Measurements from ENCODE around the gene C19orf47.

Gene C19orf47

DNA sequence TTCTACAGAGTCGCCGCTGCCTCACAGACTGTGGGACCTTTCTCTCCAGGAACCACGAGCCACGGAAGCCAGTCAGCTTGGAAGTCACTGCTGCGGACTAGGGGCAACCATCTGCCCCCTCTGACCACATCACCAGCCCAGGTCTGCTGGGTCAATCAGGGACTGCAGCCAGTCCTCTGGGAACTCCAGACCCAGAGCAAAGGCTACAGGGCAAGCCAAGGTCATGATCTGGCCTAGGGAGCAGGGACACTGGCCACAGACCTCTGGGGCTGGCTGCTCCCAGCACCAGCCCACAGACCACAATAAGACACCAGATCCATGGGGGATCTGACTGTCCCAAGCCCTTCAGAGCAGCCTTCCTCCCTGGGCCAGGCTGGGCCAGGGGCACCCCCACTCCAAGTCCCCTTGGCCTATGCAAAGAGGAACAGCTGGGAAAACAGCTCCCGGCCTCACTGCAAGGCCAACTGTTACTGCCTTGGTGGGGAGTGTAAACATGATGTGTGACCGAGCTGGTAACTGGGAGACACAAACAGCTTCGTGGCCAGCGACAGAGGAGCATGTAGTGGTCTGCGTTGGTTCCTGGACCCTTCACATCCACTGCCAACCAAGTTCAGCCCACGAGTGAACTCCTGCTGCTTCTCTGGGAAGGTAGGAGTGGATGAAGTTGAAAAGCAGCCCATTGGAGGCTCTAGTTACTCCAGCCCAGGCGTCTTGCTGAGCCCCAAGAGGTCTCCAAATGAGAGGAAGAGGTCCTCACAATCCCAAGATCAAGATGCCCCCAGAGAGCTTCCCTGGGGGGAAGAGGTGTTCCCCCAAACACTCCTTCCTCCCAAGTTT, 64.6 kb downstream of the C19orf47 start:
- H3K4me1 ChIP-seq, result peaks cover 10% of the 10 kb centered on the region
- in situ Hi-C loops (cut with MboI; ENCODE audit: low sequenced_read_pairs), result no loop called here
- H3K36me3 ChIP-seq (replicated peaks), result peaks cover 13% of the 10 kb centered on the region
- DNase-seq (ENCODE audit: low spot score in 2 of 2), result no peak
- H3K4me3 ChIP-seq, result peak overlapping the region; percentile 80
- no peaks in the 10 kb centered on the region for H3K27me3 ChIP-seq (ENCODE audit: low read depth)
- H3K9me3 ChIP-seq, result no peaks in the 10 kb centered on the region

DNA sequence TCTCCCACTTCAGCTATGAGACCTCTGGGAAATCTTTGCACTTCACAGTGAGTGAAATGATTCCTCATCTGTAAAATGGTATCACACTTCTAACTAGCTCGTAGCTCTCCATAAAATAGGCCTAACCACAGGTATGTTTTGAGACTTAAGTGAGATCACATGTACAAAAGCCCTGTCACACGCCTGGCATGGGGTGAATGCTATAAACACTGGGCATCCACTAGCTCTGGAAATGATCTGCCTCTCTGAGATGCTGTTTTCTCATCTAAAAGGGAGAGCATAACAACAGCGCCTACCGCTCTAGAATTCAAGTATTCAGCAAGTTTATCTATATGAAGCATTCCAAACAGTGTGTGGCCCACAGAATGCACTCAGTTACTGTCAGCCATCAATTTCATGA, 65.3 kb downstream of the C19orf47 start:
- Histone ChIP-seq H3K4me1 (peaks cover 10% of the 10 kb centered on the region), H3K4me3 (no peak overlapping the region), H3K9me3 (no peaks in the 10 kb centered on the region), H3K27me3 (ENCODE audit: low read depth) (no peaks in the 10 kb centered on the region), H3K36me3 (replicated peaks) (peaks cover 13% of the 10 kb centered on the region)
- no peak for DNase-seq (ENCODE audit: low spot score in 2 of 2)
- in situ Hi-C loops (cut with MboI; ENCODE audit: low sequenced_read_pairs), result no loop called here

DNA sequence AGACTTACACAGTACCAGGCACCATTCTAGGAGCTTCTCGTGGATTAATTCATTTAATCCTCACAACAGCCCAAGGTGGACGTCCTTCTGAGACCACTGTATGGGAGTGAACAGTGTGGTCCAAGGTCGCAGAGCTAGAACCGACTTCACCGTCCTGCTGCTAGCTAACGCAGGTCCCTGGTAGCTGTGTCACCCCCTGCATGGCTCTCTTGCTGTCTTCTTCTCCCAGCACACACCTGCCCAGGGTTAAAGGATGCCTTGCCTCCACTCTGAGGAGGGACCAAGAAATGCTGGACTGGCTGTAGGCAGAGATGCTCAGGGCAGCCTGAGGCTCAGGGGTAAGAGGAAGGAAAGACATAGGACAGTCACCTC, 66.0 kb downstream of the C19orf47 start:
- in situ Hi-C loops (cut with MboI; ENCODE audit: low sequenced_read_pairs), result no loop called here
- Histone ChIP-seq H3K4me1 (peaks cover 10% of the 10 kb centered on the region), H3K27me3 (ENCODE audit: low read depth) (no peaks in the 10 kb centered on the region), H3K36me3 (replicated peaks) (peaks cover 13% of the 10 kb centered on the region), H3K9me3 (no peaks in the 10 kb centered on the region), H3K4me3 (no peak overlapping the region)
- DNase-seq (ENCODE audit: low spot score in 2 of 2), result no peak

DNA sequence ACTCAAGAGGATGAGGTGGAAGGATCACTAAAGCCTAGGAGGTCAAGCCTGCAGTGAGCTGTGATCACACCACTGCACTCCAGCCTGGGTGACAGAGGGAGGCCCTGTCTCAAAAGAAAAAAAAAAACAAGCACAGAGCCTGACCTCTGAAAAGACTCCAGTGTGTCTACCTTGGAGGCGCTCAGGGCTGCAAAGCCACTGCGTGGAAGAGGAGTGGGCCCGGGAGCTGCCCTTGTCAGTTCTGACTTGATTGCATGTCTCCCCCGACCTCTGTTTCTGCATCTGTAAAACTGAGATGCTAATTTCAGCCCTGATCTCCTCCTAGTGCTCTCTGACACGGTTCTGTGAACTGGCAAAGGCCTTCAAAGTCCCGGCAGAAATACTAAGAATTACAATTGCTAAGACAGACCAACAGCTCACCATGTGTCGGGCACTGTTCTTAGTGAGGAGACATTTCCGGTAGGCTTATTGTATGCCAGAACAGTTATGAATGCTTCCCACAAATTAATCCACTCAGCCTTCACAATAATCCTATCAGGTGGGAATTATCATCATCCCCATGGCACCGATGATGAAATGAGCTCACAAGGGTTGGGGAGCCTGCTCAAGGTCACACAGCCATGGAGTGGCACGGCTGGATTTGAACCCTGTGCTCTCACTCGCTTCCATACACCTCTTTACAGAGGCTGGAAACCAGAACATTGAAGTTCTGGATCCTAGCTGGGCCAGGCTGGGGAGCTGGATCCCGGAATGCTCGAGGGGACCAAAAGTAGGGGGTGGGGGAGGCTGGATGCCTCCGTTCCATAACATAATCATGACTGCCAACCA, 66.6 kb downstream of the C19orf47 start:
- Histone ChIP-seq H3K9me3 (no peaks in the 10 kb centered on the region), H3K27me3 (ENCODE audit: low read depth) (no peaks in the 10 kb centered on the region), H3K36me3 (replicated peaks) (peaks cover 13% of the 10 kb centered on the region), H3K4me1 (peaks cover 10% of the 10 kb centered on the region), H3K4me3 (no peak overlapping the region)
- DNase-seq (ENCODE audit: low spot score in 2 of 2), result no peak
- in situ Hi-C loops (cut with MboI; ENCODE audit: low sequenced_read_pairs), result no loop called here

DNA sequence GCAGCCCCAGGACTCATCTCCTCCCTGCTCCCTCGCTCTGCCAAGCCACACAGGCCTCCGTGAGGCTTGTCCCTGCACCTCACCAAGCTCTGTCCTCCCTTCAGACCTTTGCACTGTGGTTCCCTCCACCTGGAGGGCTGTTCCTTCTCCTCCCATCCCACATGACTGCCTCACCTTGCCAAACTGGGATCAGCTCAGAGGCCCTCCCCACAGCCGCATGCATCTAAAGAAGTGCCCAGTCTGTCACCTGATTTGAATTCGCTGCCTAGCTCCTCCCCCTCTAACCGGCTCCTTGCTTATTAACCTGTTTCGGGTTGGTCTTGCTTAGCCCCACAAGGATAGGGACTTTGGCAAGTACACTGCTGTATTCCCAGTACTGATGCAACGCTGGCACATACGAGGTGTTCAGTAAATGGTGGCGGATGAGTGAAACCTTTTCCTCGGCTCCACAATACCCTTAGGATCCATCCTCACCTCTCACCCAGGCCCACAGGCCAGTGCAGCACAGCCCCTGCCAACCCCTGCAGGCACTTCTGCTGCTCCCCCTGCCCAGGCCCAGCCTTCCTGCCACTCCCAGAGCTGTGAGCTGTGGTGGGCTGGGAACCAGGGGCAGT, 67.5 kb downstream of the C19orf47 start:
- no peaks in the 10 kb centered on the region for H3K9me3 ChIP-seq
- peaks cover 13% of the 10 kb centered on the region for H3K36me3 ChIP-seq (replicated peaks)
- no peaks in the 10 kb centered on the region for H3K27me3 ChIP-seq (ENCODE audit: low read depth)
- H3K4me3 ChIP-seq, result no peak overlapping the region
- DNase-seq (ENCODE audit: low spot score in 2 of 2), result no peak
- in situ Hi-C loops (cut with MboI; ENCODE audit: low sequenced_read_pairs), result no loop called here
- H3K4me1 ChIP-seq, result peaks cover 8% of the 10 kb centered on the region

DNA sequence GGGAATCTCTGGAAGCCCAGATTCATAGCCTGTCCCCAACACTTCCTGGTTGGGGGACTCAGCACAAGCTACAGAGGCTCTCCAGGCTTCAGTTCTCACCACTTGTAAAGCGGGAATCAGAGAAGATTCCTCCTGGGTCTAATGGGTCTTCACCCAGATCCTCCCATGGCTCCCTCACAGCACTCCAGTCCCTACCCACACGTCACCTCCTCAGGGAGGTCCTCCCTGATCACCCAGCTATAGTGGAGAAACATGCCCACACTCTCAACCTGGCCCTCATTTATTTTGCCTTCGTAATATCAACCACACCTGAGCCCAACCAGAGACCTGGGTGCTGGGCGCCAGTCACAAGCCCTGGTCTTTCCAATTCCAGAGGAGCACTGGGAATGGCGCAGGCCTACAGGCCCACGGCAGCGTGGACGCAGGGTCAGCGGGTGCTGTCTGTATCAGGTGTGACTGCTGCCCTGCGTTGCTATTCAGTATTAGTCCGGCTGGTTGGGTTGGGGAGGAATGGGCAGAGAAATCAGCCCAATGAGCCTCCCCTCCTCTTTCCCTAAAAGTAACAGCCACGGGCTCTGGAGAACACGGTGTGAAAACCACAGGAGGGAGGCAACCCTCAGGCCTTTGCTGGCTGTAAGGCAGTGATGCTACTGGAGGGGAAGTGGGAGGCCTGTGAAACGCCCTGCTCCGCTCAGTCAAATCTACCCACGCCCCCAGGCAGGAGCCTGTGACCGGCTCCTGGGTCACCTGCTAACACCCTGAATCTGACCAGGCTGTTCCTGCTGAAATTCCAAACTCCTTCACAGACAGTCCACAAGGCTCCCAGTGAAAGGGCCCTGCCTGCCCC, 68.2 kb downstream of the C19orf47 start:
- in situ Hi-C loops (cut with MboI; ENCODE audit: low sequenced_read_pairs), result no loop called here
- no peak for DNase-seq (ENCODE audit: low spot score in 2 of 2)
- H3K4me1 ChIP-seq, result peaks cover 6% of the 10 kb centered on the region; the same call in 1 of the 2 replicates
- H3K27me3 ChIP-seq (ENCODE audit: low read depth), result no peaks in the 10 kb centered on the region
- no peak overlapping the region for H3K4me3 ChIP-seq
- H3K36me3 ChIP-seq (replicated peaks), result peaks cover 13% of the 10 kb centered on the region
- no peaks in the 10 kb centered on the region for H3K9me3 ChIP-seq

DNA sequence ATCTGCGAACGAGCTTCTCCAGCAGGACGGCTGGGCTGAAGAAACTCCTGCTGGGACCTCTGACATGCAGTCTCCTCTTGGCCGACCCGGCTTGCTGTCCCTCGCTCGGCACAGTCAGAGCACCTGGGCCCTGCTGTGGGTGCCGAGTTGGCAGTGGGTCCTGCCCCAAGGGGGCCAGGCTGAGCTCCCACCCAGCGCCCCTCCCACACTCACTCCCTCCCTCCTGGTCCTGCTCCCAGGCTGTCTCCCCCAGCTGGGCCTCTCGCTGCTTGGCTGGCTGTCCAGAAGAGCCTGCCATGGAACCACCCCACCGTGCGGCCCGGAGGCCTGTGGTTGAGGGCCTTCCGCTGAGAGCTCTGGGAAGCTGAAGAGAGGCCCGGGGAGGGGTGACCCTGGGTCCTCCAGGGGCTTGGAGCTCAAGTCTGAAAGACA, 69.1 kb downstream of the C19orf47 start:
- H3K4me1 ChIP-seq, result peaks cover 5% of the 10 kb centered on the region; the same call in 1 of the 2 replicates
- no peak overlapping the region for H3K4me3 ChIP-seq
- no peak for DNase-seq (ENCODE audit: low spot score in 2 of 2)
- H3K9me3 ChIP-seq, result no peaks in the 10 kb centered on the region
- H3K36me3 ChIP-seq (replicated peaks), result peaks cover 13% of the 10 kb centered on the region
- in situ Hi-C loops (cut with MboI; ENCODE audit: low sequenced_read_pairs), result no loop called here
- no peaks in the 10 kb centered on the region for H3K27me3 ChIP-seq (ENCODE audit: low read depth)

DNA sequence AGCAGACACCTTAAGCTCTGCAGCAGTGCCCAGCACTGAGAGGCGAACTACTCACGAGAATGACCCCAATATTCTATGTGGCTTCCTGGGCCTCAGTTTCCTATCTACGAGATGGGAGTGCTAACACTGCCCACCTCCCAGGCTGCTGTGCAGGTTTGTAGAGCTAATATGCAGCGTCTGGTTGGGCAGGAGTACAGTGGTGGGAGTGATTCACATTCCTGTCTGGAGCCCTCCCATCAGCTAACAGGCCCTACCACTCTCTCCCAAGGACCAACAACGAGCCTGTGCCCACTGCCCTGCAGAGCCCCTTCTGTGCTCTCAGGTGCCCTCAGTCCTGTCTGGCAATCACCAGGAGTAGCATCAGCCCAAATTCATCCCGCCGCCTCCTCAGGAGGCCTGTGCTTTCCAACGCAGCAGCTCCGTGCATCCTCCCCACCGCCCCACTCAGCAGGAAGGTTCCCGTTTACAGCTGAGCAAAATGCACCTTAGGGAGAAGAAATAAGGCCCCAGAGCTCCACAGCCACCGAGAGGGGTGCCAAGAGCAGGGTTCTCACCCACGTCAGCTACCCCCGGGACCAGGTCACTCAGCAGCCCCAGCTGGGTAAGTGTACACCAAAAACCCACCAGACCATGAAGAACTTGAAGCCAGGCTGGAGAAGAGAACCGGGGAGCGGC, 69.7 kb downstream of the C19orf47 start:
- Histone ChIP-seq H3K27me3 (ENCODE audit: low read depth) (no peaks in the 10 kb centered on the region), H3K36me3 (replicated peaks) (peaks cover 8% of the 10 kb centered on the region), H3K4me1 (peaks cover 2% of the 10 kb centered on the region; the same call in 1 of the 2 replicates), H3K9me3 (no peaks in the 10 kb centered on the region), H3K4me3 (no peak overlapping the region)
- in situ Hi-C loops (cut with MboI; ENCODE audit: low sequenced_read_pairs), result no loop called here
- DNase-seq (ENCODE audit: low spot score in 2 of 2), result no peak

DNA sequence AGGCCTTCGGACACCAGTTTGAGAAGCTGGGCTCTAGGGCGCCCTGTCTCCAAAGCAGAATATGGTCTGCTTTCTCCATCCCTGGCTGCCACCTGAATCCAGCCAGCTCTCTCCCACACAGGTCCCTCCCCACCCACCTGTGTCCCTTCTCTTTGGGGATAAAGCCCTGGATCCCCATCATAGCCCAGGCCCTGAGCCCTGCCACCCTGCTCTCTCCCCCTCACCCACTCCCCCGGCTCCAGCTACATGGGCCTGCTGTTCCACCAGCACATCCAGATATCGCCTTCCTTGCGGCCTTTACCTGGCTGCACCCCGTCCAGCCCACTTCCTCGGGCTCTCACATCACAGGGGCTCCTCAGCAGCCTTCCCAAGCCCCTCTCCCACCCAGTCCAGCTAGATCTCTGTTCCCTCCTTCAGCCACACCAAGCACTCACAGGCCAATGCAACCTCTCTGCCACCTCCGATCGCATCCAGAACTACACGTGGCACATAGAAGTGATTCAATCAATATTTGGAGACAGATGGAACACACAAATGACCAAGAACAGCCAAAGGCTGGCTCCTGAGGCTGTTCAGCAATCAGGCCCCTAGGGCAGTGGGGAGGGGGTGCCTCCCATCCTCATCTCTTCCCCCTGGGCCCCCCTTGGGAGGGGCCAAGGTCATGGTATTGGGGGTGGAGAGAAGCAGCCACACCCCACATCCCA, 70.7 kb downstream of the C19orf47 start:
- in situ Hi-C loops (cut with MboI; ENCODE audit: low sequenced_read_pairs), result no loop called here
- Histone ChIP-seq H3K4me1 (no peaks in the 10 kb centered on the region), H3K36me3 (replicated peaks) (peaks cover 8% of the 10 kb centered on the region), H3K9me3 (no peaks in the 10 kb centered on the region), H3K4me3 (no peak overlapping the region), H3K27me3 (ENCODE audit: low read depth) (no peaks in the 10 kb centered on the region)
- no peak for DNase-seq (ENCODE audit: low spot score in 2 of 2)

DNA sequence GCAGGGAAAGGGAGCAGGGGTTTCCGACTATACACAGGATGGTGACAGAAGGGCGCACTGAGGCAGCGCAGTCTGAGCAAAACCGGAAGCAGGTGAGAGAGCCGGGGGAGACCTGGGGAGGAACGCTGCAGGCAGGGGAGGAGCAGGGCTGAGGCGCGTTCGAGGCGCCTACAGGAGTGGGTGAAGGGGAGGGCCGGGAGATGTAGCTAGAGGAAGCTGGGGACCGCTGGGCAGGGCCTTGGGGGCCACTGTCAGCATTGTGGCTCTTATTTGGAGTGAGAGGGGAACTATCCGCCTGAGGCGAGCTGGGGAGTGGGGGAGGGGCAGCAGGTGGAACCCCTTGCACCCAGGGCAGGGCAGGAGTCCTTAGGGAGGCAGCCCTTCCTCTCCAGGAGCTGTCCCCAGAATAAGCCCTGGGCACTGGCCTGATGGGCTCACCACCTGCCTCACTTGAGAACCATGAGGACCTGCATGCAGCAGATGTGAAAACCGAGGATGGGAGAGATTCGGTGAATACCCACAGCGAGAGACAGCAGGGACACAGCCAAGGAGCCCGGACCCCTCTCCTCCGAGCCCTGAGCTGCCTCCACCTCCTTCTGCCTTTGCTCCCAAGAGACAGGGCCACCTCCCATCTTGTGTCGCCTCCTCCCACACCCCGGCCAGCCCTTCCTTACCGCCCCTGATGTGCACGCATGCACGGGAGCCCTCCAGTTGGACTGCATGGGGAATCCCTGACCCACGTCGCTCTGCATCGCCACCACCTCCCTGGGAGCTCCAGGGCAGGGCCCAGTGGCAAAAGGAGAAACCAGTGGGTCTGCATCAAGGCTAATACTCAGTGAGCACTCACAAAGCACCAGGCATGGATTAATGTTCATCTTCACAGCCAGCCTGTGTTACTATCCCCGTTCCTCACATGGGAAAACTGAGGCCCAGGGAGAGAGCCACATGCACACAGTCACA, 73.3 kb downstream of the C19orf47 start:
- Histone ChIP-seq H3K4me1 (no peaks in the 10 kb centered on the region), H3K4me3 (no peak overlapping the region), H3K36me3 (replicated peaks) (peaks cover 5% of the 10 kb centered on the region; the same call in 1 of the 2 replicates), H3K9me3 (no peaks in the 10 kb centered on the region), H3K27me3 (ENCODE audit: low read depth) (no peaks in the 10 kb centered on the region)
- in situ Hi-C loops (cut with MboI; ENCODE audit: low sequenced_read_pairs), result no loop called here
- no peak for DNase-seq (ENCODE audit: low spot score in 2 of 2)

DNA sequence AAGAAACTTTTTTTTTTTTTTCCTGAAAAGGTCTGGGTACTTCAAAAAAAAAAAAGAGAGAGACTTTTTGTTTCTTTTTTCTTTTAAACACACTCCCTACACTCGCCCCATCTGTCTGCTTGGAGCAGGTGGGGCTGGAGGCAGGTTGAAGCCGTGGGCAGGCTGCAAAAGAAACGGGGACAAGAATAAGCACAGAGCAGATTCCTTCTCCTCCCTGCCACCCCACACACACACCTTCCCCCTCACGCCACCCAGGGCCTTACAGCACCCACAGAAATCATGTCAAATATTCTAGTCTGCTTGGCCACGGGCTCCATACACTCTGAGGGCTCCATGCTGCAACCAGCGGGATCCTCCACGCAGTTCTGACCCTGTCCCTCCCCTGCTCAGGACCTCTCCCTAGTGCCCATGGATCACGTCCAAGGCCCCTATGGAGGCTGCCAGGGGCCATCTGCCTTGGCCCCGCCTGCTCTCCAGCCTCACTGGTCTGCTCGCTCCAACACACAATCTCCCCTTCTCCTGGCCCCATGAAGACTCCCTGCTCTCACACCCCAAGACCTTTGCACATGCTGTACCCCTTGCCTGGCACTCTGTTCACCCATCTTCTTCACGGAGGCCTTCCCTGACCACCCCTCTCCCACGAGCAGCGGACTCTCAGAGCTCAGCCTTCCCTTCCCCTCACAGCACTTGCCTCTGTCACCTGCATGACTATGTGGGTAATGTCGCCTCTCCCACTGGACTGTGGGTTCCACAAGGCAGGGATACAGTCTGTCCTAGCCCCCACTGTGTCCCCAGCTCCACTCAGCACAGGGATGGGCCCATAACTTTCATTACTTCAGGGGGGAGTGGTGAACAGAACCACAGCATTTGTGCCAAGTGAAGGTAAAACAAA, 74.5 kb downstream of the C19orf47 start:
- in situ Hi-C loops (cut with MboI; ENCODE audit: low sequenced_read_pairs), result no loop called here
- Histone ChIP-seq H3K27me3 (ENCODE audit: low read depth) (no peaks in the 10 kb centered on the region), H3K4me3 (no peak overlapping the region), H3K4me1 (no peaks in the 10 kb centered on the region), H3K36me3 (replicated peaks) (peaks cover 8% of the 10 kb centered on the region; the same call in 1 of the 2 replicates), H3K9me3 (no peaks in the 10 kb centered on the region)
- no peak for DNase-seq (ENCODE audit: low spot score in 2 of 2)

Measured in HAP-1 (cell line).